B cell (primary cell): Measurements from ENCODE around the gene NUDT21.

Experiments used
- EZH2 ChIP-seq: IDR thresholded peaks from 2 replicates; pipeline ENCODE4 v1.6.1; 2012; ENCODE audit warnings: borderline replicate concordance, low read depth, mild to moderate bottlenecking, moderate library complexity, low read length; ENCODE audit not compliant: insufficient read depth, poor library complexity, severe bottlenecking
- TF ChIP-seq, protein P1 (sequence below): fragments of 200-600 bp; IDR thresholded peaks from one replicate; pipeline ENCODE4 v1.8.0; 2022; ENCODE audit warnings: antibody characterized with exemption, mild to moderate bottlenecking

DNA sequence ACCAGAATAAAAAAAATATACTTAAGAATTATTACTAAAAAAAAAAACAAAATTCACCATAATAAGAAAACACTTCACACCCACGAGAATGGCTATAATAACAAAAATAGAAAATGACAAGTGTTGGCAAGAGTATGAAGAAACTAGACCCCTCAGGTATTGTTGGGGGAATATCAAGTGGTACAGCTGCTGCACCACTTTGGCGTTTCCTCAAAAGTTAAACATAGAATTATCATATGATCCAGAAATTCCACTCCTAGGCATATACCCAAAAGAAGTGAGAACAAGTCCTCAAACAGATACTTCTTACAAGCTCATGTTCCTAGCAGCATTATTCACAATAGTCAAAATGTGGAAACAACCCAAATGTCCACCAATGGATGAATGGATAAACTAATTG, 52.1 kb downstream of the NUDT21 start:
- TF ChIP-seq, protein P1, sequence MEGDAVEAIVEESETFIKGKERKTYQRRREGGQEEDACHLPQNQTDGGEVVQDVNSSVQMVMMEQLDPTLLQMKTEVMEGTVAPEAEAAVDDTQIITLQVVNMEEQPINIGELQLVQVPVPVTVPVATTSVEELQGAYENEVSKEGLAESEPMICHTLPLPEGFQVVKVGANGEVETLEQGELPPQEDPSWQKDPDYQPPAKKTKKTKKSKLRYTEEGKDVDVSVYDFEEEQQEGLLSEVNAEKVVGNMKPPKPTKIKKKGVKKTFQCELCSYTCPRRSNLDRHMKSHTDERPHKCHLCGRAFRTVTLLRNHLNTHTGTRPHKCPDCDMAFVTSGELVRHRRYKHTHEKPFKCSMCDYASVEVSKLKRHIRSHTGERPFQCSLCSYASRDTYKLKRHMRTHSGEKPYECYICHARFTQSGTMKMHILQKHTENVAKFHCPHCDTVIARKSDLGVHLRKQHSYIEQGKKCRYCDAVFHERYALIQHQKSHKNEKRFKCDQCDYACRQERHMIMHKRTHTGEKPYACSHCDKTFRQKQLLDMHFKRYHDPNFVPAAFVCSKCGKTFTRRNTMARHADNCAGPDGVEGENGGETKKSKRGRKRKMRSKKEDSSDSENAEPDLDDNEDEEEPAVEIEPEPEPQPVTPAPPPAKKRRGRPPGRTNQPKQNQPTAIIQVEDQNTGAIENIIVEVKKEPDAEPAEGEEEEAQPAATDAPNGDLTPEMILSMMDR: no peak
- no peak for TF ChIP-seq EZH2
